SIG-M5 treated with dmso at 0.1 percent for 504 hours (cell line): ENCODE results near the gene C11orf65.

ENCODE experiments used
- DNase-seq: peaks from one replicate; lab custom pipeline; 2025; ENCODE audit not compliant: unreplicated experiment; lab: John Stamatoyannopoulos, UW

Gene C11orf65, protein sequence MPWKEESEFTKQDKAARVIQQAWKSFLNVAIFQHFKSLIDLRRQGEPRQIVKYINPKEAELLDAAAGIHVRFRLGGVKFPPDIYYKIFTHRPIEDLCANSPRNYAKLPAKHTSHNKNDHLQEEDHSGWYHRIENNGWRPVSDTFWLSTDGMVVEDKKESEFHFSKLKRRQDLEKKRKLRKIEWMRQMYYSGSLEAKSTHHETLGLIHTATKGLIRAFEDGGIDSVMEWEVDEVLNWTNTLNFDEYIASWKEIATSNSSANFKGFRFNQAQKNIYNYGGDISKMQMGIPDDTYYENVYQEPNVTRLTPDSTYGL

DNA sequence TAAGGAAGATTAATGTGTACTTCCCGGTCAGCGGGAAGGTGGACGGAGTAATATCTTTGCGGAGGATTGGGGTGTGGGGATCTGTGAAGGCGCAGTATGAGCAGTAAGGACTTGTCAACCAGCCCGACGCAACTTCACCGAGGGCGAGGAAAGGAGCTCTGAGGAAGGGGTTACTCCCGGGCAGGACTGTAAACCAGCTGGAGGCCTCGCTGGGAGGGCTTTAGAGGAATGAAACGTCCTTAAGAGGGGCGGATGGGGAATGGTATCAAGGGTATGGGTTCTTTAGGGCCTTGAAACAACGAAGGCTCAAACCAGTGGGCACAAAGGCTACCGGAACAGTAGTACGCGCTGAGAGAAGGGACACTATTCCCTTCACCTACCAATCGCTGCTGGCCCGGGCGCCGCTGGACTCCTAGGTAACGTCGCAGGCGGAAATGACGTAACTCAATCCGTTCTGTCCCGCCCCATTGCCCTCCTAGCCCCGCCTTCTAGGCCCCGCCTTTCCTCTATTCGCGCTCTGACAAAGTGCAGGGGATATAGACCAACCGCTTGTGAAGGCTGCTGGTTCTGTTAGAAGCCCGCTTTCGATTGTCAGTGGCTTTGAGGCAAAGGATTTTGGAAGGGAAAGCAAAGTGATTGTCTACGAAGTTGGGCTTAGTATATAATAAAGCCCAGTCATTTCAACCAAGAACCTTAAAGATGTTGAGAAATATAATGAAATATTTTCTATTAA, at the start of gene C11orf65:
Gene C11orf65, minus strand, starts transcription at position 439 of the 733 bp plus-strand sequence. CDS start 5,970 bp downstream, outside the sequence.
- peak; percentile 95 for DNase-seq

DNA sequence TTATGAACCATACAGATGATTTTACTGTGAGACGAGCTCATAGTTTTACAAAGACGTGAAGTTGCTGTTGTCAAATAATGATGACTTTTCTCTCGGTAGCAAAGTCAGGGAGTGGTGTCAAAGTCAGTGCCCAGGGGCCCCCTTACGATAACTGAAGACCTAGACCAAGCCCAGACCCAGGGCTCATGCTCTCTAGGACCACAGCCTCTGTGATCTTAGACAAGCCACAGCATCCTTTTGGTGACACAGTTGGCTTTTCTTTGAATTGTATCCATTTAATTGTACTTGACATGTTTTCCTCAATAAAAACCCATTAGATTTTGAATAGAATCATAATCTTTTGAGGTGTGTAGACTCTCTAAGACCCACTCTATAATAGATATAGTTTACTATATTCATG, 48.8 kb upstream of the C11orf65 start:
- DNase-seq = no peak

DNA sequence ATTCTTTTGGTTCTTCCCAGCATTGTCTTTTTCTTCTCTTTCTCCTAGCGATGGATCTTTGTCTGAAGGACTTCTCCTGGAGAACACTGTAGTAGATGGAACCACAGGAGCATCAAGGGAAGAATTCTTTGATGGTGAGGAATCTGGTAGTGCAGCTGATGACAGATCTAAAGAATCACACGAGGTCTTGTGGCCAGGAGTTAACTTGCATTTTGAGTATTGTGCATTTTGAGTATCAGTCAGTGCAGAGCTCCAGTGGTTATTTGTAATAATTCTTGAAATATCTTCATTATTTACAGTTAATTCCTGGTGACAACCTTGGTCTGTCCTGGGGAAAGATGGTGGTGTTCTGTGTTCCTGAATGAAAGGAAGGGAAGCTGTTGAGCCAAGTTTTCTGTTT, 45.4 kb upstream of the C11orf65 start:
- no peak for DNase-seq

DNA sequence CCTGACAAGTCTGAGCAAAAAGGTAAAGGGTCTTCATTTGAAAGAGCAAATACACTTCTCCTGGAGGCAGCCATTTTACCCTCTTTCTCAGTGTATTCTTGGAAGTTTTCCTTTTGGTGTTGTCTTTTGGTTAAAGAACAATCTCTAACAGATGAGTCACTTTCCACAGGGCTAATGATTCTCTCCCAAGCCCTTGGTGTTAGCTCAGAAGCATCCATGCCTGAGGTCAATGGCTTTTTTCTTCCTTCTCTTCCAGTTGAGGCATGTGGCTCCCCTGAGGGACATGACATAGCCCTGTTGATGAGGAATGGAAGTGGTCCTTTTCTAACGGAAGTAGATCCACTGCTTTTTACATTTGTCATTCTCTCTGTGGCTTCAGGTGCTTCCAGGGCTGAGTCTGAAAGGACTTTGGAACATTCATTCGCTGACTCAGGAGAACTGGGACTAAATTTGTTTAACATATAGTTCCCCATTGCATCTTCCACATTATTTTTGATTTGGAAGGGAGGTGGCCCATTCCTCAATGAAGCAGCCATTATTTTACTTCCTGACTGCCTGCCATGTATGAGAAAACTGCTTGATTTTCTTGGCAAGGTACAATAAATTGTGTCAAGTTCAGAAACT, 44.6 kb upstream of the C11orf65 start:
- no peak for DNase-seq

DNA sequence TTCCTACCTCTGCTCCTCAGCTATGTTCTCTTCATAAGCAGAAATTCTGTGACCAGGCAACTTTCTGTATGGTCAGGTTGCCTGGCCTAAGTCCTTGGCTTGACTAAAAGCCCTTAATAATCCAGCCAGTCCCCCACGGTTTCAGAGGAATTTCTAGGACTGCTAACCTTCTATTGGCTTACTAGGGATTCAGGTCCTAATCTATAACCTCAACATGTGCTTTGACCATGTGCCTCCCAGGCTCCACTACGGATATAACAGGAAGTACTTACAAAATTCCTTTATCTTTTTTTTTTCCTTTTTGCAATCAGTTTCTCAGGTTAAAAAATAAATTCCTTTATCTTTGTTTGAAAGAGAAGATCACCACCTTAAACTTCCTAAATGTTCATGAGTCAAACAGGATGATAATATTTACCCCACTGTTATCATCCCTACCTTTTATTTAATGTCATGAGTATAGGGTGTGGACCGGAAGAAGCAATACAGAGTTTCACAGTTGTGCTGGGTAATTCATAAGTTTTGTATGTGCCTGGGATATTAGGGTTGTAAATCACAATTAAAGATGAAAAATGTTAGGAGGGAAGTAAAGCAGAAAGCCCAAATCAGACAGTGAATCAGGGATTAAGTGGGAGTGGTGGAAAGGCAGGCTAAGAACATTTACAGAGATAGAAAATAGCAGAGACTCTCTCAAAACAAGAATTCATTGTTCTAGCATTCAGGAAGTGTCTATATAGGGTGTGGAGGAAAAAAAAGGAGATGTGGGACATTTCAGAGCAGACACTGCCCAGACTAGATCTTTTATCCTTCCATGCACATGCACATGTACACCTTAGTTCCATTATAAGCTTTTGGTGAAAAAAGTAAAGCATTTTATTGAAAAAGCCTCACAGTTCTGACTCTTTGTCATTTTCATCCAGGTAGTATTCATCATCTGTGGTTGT, 41.6 kb upstream of the C11orf65 start:
- DNase-seq = no peak

DNA sequence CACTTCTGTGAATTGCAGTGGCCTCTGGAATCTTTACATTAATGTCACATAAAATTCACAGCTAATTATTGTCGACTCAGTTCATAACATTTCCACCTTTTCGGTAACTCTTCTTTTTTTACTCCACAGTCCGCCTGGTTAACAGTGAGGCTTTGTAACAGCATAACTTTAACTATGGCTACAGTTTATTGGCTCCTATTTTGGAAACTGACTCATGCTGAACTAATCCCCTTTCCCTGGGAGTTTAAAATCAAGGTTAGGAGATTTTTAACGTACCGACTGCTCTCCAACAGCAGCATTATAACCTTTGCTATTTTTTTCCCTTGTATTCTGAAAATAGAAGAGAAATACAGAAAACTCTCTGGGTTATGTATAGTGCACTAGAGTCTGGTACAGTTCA, 34.1 kb upstream of the C11orf65 start:
- no peak for DNase-seq

DNA sequence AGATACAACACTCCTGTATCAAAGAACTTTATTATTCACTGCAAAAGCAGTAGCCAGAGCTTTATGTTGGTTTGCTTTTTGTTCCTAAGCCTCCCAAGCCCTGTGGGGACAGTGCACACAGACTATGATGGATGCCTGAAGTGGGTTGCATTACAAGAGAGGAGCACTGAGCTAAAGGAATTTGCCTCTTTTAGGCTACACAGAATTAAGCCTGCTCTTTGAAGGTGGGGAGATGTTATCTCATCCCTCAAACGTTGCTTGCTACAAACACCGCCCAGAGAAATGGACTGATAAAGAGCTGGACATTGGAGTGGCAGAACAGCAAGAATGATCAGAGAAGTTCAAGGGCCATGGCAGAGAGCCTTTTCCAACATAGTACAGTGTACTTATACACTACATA, 33.4 kb upstream of the C11orf65 start:
- no peak for DNase-seq

DNA sequence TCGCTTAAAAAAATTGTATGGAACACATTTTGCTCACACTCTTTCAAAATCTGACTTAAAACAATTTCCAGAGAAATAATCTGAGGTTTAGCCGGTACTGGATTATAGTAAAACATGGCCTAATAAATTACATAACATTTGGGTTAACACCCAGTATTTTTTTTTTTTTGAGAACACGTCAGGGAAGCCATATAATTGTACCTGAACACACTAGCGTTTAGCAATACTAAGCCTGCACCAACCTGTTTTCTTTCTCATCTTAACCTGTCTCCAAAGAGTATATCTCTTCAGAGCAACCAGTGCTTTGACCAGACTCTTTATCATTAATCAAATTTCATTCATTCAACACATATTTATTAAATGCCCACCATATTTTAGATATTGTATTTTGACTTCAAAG, 32.8 kb upstream of the C11orf65 start:
- no peak for DNase-seq

DNA sequence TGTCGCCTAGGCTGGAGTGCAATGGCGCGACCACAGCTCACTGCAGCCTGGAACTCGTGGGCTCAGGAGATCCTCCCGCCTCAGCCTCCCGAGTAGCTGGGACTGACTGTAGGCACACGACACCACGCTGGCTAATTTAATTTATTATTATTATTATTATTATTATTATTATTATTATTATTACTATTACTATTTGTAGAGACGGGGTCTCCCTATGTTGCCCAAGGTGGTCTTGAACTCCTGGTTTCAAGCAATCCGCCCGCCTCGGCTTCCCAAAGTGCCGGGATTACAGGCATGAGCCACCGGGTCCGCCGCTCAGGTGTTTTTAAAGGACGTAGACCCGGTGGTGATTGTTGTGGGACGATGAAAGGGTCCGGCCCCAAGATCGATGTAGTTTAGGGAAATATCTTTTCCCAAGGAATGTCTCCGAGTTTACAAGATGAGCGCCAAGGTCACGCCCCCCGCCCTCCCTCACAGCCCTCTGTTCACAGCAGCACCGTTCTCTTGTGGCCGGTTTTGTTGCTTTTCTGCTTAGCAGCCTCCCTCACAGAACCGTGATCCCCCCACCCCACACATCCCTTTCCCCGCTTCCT, 31.6 kb upstream of the C11orf65 start:
- DNase-seq = no peak

DNA sequence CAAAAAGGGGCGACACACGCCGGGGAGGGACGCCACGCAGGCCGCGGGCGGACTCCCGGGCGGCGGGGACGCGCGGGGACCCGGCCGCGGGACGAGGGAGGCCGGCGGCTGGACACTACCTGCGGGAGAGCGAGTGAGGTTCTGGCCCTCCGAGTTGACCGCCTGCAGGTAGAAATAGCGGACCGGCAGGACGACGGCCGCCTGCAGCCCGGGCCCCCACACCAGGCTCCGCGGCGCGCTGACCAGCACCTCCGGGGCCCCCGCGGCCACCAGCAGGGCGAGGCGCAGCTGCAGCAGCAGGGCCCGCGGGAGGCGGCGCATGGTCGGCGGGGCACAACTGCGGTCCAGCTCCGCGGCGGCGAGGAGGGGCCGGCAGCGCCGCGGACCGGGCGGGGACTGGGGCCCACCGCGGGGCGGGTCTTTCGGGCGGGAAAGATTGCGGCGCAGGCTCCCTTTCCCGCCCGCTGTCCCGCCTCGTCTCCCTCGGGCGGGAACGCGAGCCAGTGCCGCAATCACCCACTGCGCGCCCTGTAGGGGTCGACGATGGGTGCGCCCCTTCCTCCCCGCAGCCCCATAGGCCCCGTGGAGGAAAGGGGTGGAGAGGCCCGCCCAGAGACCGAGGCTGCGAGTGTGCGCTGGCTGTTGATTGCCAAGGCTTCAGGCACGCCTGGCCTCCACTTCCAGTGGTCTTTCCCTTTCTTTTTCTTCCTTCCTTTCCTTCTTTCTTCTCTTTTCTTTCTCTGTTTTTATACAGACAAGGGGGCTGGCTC, 30.9 kb upstream of the C11orf65 start, which contains the start of gene POGLUT3:
Gene POGLUT3, minus strand, starts transcription at position 339 of the 770 bp plus-strand sequence. Its CDS starts 18 bp downstream, at position 321.
- DNase-seq = peak; percentile 46

DNA sequence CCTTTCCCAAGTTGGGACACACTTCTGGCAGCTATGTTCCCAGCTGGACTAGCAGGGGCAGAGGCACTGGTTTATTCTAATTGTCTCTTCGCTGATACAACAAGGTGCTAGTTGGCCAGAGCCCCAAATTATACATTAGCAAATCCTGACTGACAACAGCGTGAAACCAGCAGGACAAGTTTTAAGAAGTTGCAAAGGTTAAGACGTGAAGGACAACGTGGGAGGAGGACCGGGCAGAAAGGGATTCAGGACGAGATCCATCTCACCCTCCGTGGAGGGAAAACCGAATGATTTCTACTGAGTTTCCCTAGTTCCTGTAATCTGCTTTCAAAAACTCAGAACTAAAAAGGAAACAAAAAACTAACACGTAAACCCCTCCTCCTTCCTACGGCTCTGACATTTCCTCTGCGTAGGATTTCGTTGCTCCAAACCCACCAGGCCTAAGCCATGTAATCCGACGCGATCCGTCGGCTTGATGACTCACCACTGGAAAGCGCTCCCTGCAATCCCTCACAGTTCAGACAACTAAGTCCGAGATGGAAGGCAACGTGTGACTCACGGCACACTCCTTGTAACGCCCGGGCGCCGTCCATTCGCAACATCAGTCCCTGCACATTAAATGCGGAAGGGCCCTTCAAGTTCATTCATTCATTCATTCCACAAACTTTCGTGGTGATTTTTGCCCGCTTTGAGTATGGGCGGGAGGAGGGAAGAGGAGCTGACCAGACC, 30.2 kb upstream of the C11orf65 start:
- DNase-seq = peak; percentile 93

DNA sequence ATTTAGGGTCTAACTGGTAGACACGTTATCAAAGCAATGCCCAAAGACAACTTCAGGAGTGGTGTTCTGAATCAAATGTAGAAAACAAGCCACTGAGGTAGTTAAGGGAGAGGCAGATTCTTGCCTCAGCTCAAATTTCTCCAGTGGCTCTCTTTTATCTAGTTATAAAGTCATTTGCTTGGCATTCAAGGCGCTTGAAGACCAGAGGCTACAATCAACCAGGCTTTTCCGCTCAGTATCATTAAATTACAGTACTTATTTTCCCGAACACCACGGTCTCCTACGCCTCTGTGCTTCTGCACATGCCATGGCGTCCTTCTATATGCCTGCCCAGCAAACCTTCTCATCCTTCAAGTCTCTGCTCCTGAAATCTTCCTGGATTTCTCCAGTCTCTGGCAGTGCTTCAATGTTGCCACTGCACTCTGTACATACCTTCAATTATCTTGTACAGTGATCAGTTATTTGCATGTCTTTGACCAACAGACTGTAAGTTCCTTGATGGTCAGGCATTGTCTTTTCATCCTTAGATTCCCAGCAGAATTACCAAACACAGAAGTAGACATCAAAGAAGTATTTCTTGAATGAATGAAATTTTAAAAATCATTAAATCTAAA, 29.4 kb upstream of the C11orf65 start:
- no peak for DNase-seq

DNA sequence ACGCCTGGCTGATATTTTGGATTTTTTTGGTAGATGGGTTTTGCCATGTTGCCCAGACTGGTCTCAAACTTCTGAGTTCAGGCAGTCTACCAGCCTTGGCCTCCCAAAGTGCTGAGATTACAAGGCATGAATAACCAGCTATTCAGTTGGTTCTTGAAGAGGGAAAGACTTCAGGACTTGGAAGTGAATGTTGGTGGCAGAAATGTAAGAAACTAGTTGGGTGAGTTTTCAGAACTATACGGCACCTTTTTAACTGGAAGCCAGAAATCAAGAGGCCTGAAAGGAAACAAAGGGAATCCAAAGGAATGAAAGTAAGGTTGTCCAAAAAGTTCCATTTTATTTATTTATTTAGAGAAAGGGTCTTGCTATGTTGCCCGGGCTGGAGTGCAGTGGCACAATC, 28.0 kb upstream of the C11orf65 start:
- no peak for DNase-seq

DNA sequence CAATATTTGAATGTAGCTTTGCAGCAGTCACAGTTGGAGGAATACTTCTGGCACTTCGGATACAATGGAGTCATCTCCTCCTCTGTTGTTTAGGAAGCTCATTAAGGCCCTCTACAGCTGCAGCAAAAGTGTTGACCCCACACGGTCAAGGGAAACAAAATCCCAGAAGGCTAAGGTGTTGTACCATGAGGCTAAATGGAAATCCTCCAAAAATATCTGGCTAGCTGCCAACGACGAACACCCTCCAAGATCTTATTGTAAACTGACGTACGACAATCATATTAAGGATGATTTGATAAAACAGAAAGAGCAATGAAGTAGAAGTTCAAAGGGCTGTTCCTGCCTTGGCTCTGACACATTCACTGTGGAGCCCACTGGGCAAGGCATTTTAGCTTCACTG, 26.9 kb upstream of the C11orf65 start:
- DNase-seq = no peak

DNA sequence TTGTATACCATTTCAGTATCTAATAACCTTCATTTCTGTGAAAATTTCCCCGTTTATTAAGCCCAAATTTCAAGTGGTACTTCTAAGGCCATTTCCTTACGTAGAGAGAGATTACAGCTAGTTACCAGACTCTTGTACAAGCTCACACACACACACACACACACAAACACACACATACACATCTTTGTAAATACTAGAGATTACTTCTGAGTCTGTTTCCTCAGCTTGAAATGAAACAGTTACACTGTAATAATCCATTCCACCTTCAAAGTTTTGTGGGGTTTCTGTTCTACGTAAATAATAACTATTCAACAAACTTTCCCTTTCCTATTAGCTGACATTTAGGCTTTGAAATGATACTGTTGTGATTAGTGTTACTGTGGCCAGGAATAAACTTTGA, 24.6 kb upstream of the C11orf65 start:
- DNase-seq = no peak

DNA sequence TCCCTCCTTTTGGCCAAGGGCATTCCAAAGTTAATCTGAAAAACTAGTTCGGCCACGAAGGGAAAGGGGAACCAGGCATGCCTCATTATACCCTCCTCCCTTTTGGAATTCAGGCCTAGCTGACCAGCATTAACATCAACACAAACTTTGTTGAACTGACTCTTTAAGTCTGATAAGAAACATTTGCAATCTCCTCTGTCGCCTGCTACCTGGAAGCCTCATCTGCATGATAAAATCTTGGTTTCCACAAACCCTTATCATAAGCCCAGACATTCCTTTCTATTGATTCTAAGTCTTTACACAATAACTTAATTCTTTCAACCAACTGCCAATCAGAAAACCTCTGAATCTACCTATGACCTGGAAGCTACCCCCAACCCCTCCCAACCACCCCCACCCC, 19.5 kb upstream of the C11orf65 start:
- no peak for DNase-seq

DNA sequence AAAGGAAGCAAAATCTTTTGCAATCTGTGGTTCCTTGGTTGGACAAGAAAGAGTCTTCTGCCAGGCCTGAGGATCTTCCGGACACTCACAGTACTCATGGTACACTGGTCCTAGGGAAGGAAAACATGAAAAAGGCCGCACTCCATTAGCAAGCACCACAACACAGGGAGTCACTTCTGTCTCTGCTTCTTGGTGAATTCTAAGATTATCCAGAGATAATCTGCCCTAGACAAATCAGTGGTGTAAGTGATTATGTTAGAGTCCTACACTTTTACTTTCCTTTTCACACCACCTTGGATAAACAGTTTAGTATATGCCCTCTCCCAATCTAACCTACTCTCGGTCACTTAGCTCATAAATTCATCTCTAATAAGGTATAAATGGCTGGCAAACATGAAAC, 19.0 kb upstream of the C11orf65 start:
- no peak for DNase-seq

DNA sequence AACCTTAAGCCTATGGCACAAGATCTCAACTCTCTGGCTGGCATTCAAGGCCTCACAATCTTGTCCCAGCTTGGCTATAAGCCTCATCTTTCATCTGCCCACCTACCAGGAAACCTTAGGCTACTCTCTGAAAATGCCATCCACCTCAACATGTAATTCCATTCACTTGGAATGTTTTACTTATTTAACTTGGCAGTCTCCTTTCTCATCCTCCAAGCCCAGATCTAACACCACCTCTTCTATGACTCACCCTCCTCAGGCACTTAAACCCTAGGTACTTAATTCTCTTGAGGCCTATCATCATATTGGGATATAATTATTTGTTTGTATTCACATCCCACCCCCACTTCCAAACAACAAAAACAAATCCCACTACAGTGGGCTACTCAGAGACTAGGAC, 15.8 kb upstream of the C11orf65 start:
- DNase-seq = no peak
